Cardiac fibroblast (primary cell): ENCODE data around the gene RAB11FIP5.

ENCODE experiments used
- DNase-seq, 2 donors: peaks; one replicate each; pipeline versions ENCODE4 v3.0.0 to v3.0.0-alpha.2; 2010; ENCODE audit warnings: low read depth in 2 of 2
- H3K4me3 ChIP-seq, 2 donors: replicated peaks in 1 of 2; 1 replicate in 1 of 2; 2 replicates in 1 of 2; pipeline ENCODE4 v1.5.1; 2011; ENCODE audit warnings: low read depth in 2 of 2, low read length in 2 of 2, mild to moderate bottlenecking in 2 of 2, moderate library complexity in 1 of 2
- CTCF ChIP-seq: IDR thresholded peaks from one replicate; pipeline ENCODE4 v1.5.1; 2011; ENCODE audit warnings: low read depth, mild to moderate bottlenecking, low read length, inconsistent platforms

The RAB11FIP5 gene

GRCh38 chr2:73112913-73113854, at the start of gene RAB11FIP5:
RAB11FIP5 (minus strand) TSS chr2:73112948; CDS start chr2:73112777, 171 bp downstream.
- H3K4me3 ChIP-seq, result peak within 1 kb of the TSS; percentile 72 to 82
- no peak for TF ChIP-seq CTCF
- DNase-seq, result peak; percentile 85 to 92

- peak; percentile 92 for TF ChIP-seq CTCF
- H3K4me3 ChIP-seq, result peak overlapping the region in 1 of 2 donors; percentile 19
- peak; percentile 69 to 78 for DNase-seq
Observed at GRCh38 chr2:73156539-73157124, 43.9 kb upstream of the RAB11FIP5 start.

GRCh38 chr2:73142937-73143336, 30.2 kb upstream of the RAB11FIP5 start:
- TF ChIP-seq CTCF, result no peak
- no peak for DNase-seq
- H3K4me3 ChIP-seq, result no peak overlapping the region

GRCh38 chr2:73141896-73142295, 29.1 kb upstream of the RAB11FIP5 start:
- no peak overlapping the region for H3K4me3 ChIP-seq
- peak; percentile 28 to 38 for DNase-seq
- TF ChIP-seq CTCF, result no peak

GRCh38 chr2:73135236-73135635, 22.5 kb upstream of the RAB11FIP5 start:
- TF ChIP-seq CTCF, result no peak
- H3K4me3 ChIP-seq, result no peak overlapping the region
- no peak for DNase-seq

- TF ChIP-seq CTCF, result no peak
- DNase-seq, result peak in 1 of 2 donors; percentile 28
- no peak overlapping the region for H3K4me3 ChIP-seq
Observed at GRCh38 chr2:73134471-73134870, 21.7 kb upstream of the RAB11FIP5 start.
